ENCODE results near the gene CAMK2A. TPM values are rescaled to one million over a fixed set of nuclear protein-coding genes. Genes with fewer than 3 reads are reported as not detected.

The CAMK2A gene
- total and polyA plus RNA-seq, 2 donors (not counting 3 experiments of a cell fraction or from before 2014, with no cell fraction given): not detected

DNA sequence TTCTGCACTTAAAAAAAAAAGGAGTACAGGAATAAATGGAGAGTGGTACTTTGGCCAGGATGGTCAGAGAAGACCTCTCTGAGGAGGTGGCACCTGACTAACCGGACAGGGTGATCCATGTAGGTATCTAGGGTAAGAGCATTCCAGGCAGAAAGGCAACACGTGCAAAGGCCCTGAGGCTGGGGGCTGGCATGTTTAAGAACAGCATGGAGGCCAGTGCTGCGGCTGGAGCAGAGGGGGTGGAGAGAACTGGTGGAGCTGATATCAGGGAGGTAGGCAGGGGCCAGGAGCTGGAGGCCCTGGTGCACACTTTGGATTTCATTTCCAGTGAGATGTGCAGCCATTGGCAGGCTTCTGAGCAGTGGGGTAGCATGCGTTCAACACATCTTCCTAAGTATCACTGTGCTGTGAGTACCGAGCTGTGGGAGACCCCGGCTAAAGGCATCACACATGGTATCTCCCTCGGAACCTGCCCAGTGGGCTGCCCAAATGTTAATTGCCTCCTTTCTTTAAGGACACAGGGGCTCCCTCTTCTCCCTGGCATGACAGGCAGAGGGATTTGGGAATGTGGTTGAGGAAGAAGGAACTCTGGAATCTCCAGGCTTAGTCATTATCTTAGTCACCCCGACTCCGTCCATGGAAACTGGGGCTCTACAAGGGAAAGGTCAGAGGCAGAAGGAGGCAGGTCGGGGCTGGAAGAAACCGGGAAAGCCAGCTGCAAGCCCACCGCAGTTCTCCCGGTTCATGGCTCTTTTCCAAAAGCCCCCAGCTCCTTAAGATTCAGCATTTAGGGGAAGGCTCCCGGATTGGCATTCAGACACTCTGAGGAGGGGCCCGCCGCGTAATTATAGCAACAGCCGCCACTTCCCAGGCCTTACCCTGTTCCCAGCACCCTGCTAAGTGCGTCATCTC lies 81.1 kb downstream of the CAMK2A start:
- BruUV-seq (replicated peaks): no TSS peak
- Histone ChIP-seq H3K27me3 (ENCODE audit: control insufficient read depth in 2 of 2, insufficient read depth in 2 of 2, low read length in 2 of 2) (peaks cover 0 to 9% of the 10 kb centered on the region in 2 experiments), H3K4me2 (ENCODE audit: insufficient read depth, low read length) (no peak overlapping the region), H3K9me1 (replicated peaks; ENCODE audit: control insufficient read depth, extremely low read depth, insufficient read depth, low read length) (no peaks in the 10 kb centered on the region), H3K36me3 (ENCODE audit: control insufficient read depth in 2 of 2, extremely low read depth in 1 of 2, insufficient read depth in 2 of 2, low read length in 2 of 2) (no peaks in the 10 kb centered on the region), H3K4me1 (ENCODE audit: control insufficient read depth, extremely low read depth, insufficient read depth, low read length) (no peaks in the 10 kb centered on the region), H3K27ac (ENCODE audit: insufficient read depth, low read depth, low read length) (no peak overlapping the region), H3K79me2 (ENCODE audit: control insufficient read depth, insufficient read depth, low read length) (no peaks in the 10 kb centered on the region), H2AFZ (ENCODE audit: low read depth, low read length) (no peak overlapping the region), H4K20me1 (replicated peaks; ENCODE audit: control insufficient read depth, extremely low read depth, insufficient read depth, low read length) (no peaks in the 10 kb centered on the region), H3K4me3 (replicated peaks in 1 of 3; ENCODE audit: insufficient read depth in 1 of 3, low read depth in 1 of 3, low read length in 3 of 3) (no peak overlapping the region), H3K9ac (replicated peaks; ENCODE audit: extremely low read depth, insufficient read depth, low read length) (no peak overlapping the region), H3K9me3 (replicated peaks; ENCODE audit: control insufficient read depth, insufficient read depth, low read length) (no peaks in the 10 kb centered on the region)
- intact Hi-C loops (cut with micrococcal nuclease): no loop called here
- ChIA-PET CTCF (no interaction called here), POLR2A (no interaction called here)
- DNase-seq (ENCODE audit: low read depth, low spot score) (no peak), FAIRE-seq (no peak)
- TF ChIP-seq EZH2 (IDR thresholded peaks at IDR 0.05; ENCODE audit: borderline replicate concordance, low read depth, low read length, severe bottlenecking): no peak
- TF ChIP-seq MYC (IDR thresholded peaks at IDR 0.05; ENCODE audit: low read depth, low read length): no peak
- TF ChIP-seq GATA2 (IDR thresholded peaks at IDR 0.05; ENCODE audit: insufficient read depth, insufficient read length, low read depth, low read length): no peak
- no peak for TF ChIP-seq POLR2A (IDR thresholded peaks at IDR 0.05; ENCODE audit: low read depth, low read length)
- TF ChIP-seq, protein P1, sequence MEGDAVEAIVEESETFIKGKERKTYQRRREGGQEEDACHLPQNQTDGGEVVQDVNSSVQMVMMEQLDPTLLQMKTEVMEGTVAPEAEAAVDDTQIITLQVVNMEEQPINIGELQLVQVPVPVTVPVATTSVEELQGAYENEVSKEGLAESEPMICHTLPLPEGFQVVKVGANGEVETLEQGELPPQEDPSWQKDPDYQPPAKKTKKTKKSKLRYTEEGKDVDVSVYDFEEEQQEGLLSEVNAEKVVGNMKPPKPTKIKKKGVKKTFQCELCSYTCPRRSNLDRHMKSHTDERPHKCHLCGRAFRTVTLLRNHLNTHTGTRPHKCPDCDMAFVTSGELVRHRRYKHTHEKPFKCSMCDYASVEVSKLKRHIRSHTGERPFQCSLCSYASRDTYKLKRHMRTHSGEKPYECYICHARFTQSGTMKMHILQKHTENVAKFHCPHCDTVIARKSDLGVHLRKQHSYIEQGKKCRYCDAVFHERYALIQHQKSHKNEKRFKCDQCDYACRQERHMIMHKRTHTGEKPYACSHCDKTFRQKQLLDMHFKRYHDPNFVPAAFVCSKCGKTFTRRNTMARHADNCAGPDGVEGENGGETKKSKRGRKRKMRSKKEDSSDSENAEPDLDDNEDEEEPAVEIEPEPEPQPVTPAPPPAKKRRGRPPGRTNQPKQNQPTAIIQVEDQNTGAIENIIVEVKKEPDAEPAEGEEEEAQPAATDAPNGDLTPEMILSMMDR (IDR thresholded peaks at IDR 0.05; ENCODE audit: extremely low read depth in 1 of 2, insufficient read depth in 1 of 2, low read depth in 1 of 2, low read length in 2 of 2): no peak
- no peak for TF ChIP-seq JUN (IDR thresholded peaks at IDR 0.05; ENCODE audit: borderline replicate concordance, insufficient read depth, insufficient read length, low read depth)
- TF ChIP-seq, protein P2, sequence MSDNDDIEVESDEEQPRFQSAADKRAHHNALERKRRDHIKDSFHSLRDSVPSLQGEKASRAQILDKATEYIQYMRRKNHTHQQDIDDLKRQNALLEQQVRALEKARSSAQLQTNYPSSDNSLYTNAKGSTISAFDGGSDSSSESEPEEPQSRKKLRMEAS (IDR thresholded peaks at IDR 0.05; ENCODE audit: insufficient read depth, insufficient read length): no peak
- no peak for TF ChIP-seq POLR2AphosphoS5 (IDR thresholded peaks at IDR 0.05; ENCODE audit: insufficient read depth, low read depth, low read length)
- TF ChIP-seq FOS (IDR thresholded peaks at IDR 0.05; ENCODE audit: borderline replicate concordance, insufficient read depth, low read length): no peak
- dilution Hi-C loops (cut with MboI; ENCODE audit: extremely low pct_ligation_motif_present, low sequenced_read_pairs): no loop called here

All from endothelial cell of umbilical vein (primary cell).